CD4-positive, alpha-beta T cell (primary cell): ENCODE results near the gene CPSF4L. TPM values are rescaled to one million over a fixed set of nuclear protein-coding genes. Genes with fewer than 3 reads are reported as not detected.
A peak's percentile ranks its signal among the peaks of the same experiment; 100 is the strongest.

Source experiments
- ATAC-seq: fragments of 200-7000 bp; cut with Tn5 transposase; one replicate; pipeline ENCODE4 v1.10.0; 2022; ENCODE audit warnings: mild to moderate bottlenecking; ENCODE audit not compliant: poor library complexity
- CTCF ChIA-PET: fragments of 350-600 bp; sonication (Branson Sonifier 250); formaldehyde crosslinking; loops from one replicate; lab custom pipeline; 2021; ENCODE audit warnings: antibody characterized with exemption, inconsistent platforms; lab: Charles Lee
- POLR2A ChIA-PET: fragments of 350-600 bp; sonication (Branson Sonifier 250); formaldehyde crosslinking; loops from one replicate; lab custom pipeline; 2021; ENCODE audit warnings: antibody characterized with exemption, inconsistent platforms; lab: Charles Lee
- DNase-seq, 14 experiments: peaks; one replicate each; pipeline ENCODE4 v3.0.0-alpha.2; 2013 to 2020; ENCODE audit warnings: mixed read lengths in 2 of 14
- H3K27ac ChIP-seq, 2 donors: one replicate each; pipeline versions ENCODE4 v1.5.1 to v1.7.0; 2013; ENCODE audit warnings: low read length in 2 of 2, low read depth in 1 of 2, mild to moderate bottlenecking in 1 of 2
- H3K27me3 ChIP-seq, 2 experiments: 1 replicate in 1 of 2; 2 replicates in 1 of 2; pipeline versions ENCODE4 v1.6.1 to v1.7.0; 2013; ENCODE audit warnings: low read length in 2 of 2, control low read depth in 1 of 2, mild to moderate bottlenecking in 1 of 2, moderate library complexity in 1 of 2; ENCODE audit not compliant: insufficient read depth in 2 of 2, control insufficient read depth in 1 of 2
- H3K36me3 ChIP-seq: one replicate; pipeline ENCODE4 v1.6.1; 2013; ENCODE audit warnings: low read length, control low read depth; ENCODE audit not compliant: insufficient read depth
- H3K4me1 ChIP-seq: one replicate; pipeline ENCODE4 v1.6.1; 2013; ENCODE audit warnings: low read length, control low read depth; ENCODE audit not compliant: insufficient read depth
- H3K4me3 ChIP-seq: one replicate; pipeline ENCODE4 v1.5.1; 2013; ENCODE audit warnings: mild to moderate bottlenecking, low read length, moderate library complexity
- H3K9me3 ChIP-seq, 2 experiments: 1 replicate in 1 of 2; 2 replicates in 1 of 2; pipeline versions ENCODE4 v1.6.1 to v1.7.0; 2013; ENCODE audit warnings: low read length in 2 of 2, mild to moderate bottlenecking in 2 of 2, control low read depth in 1 of 2, moderate library complexity in 1 of 2; ENCODE audit not compliant: control insufficient read depth in 1 of 2, insufficient read depth in 1 of 2
- H3K27ac Mint-ChIP-seq: one replicate; pipeline ENCODE4 v1.8.0; 2020; ENCODE audit warnings: mixed read lengths
- H3K27me3 Mint-ChIP-seq: one replicate; pipeline ENCODE4 v1.8.0; 2021; ENCODE audit warnings: mixed read lengths
- H3K36me3 Mint-ChIP-seq: one replicate; pipeline ENCODE4 v1.8.0; 2021; ENCODE audit warnings: low read depth, mixed read lengths
- H3K4me1 Mint-ChIP-seq: one replicate; pipeline ENCODE4 v1.8.0; 2021; ENCODE audit warnings: low read depth, mixed read lengths
- H3K4me3 Mint-ChIP-seq: one replicate; pipeline ENCODE4 v1.8.0; 2020; ENCODE audit warnings: mild to moderate bottlenecking, mixed read lengths
- H3K9me3 Mint-ChIP-seq: one replicate; pipeline ENCODE4 v1.8.0; 2020; ENCODE audit warnings: mixed read lengths
- CTCF ChIP-seq: fragments of 200-600 bp; IDR thresholded peaks from one replicate; pipeline ENCODE4 v1.8.0; 2022; ENCODE audit warnings: antibody characterized with exemption, mild to moderate bottlenecking
- intact Hi-C, 2 experiments: fragments of 100-400 bp; cut with DNase I in 1 of 2; cut with micrococcal nuclease in 1 of 2; formaldehyde crosslinking; loops; one replicate each; pipeline versions ENCODE4 v1.15.1 to v1.9.0; 2023 to 2025; cut with DNase I, micrococcal nuclease
- total RNA-seq, 174 experiments: library from RNA in 2 of 174; stranded (reverse) in 2 of 174; gene quantifications; one replicate each; pipeline ENCODE4 v1.2.3 and lab custom pipeline; 2021 to 2026

Gene CPSF4L
- total RNA-seq, 2 experiments from 2014 or later: not detected

GRCh38 chr17:73308017-73308823, 46.5 kb upstream of the CPSF4L start:
- peaks cover 4% of the 10 kb centered on the region for H3K27me3 Mint-ChIP-seq
- H3K4me3 Mint-ChIP-seq: peak overlapping the region; percentile 48
- no peak overlapping the region for H3K27ac Mint-ChIP-seq
- H3K27ac ChIP-seq: no peak overlapping the region
- ChIA-PET POLR2A (no interaction called here), CTCF (no interaction called here)
- no peak for TF ChIP-seq CTCF
- peaks cover 0 to 2% of the 10 kb centered on the region in 2 experiments for H3K27me3 ChIP-seq
- peaks cover 6% of the 10 kb centered on the region for H3K4me1 Mint-ChIP-seq
- peaks cover 34% of the 10 kb centered on the region for H3K4me1 ChIP-seq
- no peaks in the 10 kb centered on the region for H3K9me3 ChIP-seq
- intact Hi-C loops: no loop called here
- DNase-seq (no peak), ATAC-seq (no peak)
- H3K9me3 Mint-ChIP-seq: no peaks in the 10 kb centered on the region
- H3K4me3 ChIP-seq: no peak overlapping the region
- no peaks in the 10 kb centered on the region for H3K36me3 ChIP-seq
- no peaks in the 10 kb centered on the region for H3K36me3 Mint-ChIP-seq

GRCh38 chr17:73307130-73307529, 45.5 kb upstream of the CPSF4L start:
- ATAC-seq: no peak
- no peak for TF ChIP-seq CTCF
- H3K4me3 Mint-ChIP-seq: no peak overlapping the region

GRCh38 chr17:73305845-73306836, 44.5 kb upstream of the CPSF4L start:
- H3K36me3 Mint-ChIP-seq: no peaks in the 10 kb centered on the region
- H3K27ac Mint-ChIP-seq: no peak overlapping the region
- no peak overlapping the region for H3K4me3 ChIP-seq
- intact Hi-C loops: no loop called here
- CTCF ChIA-PET: no interaction called here
- DNase-seq (no peak), ATAC-seq (no peak)
- no peaks in the 10 kb centered on the region for H3K9me3 ChIP-seq
- H3K27ac ChIP-seq: no peak overlapping the region
- H3K27me3 ChIP-seq: peaks cover 0 to 2% of the 10 kb centered on the region in 2 experiments
- POLR2A ChIA-PET: no interaction called here
- H3K27me3 Mint-ChIP-seq: peaks cover 4% of the 10 kb centered on the region
- H3K4me1 ChIP-seq: peaks cover 20% of the 10 kb centered on the region
- no peak for TF ChIP-seq CTCF
- H3K9me3 Mint-ChIP-seq: no peaks in the 10 kb centered on the region
- H3K4me3 Mint-ChIP-seq: peak overlapping the region; percentile 11
- H3K4me1 Mint-ChIP-seq: peaks cover 5% of the 10 kb centered on the region
- no peaks in the 10 kb centered on the region for H3K36me3 ChIP-seq

More at GRCh38 chr17:73307130-73307529, 45.5 kb upstream of the CPSF4L start:
- POLR2A ChIA-PET: no interaction called here
- CTCF ChIA-PET: no interaction called here
- Histone ChIP-seq H3K27me3 (peaks cover 0 to 2% of the 10 kb centered on the region in 2 experiments), H3K36me3 (no peaks in the 10 kb centered on the region), H3K27ac (no peak overlapping the region), H3K4me3 (no peak overlapping the region), H3K9me3 (no peaks in the 10 kb centered on the region), H3K4me1 (peaks cover 27% of the 10 kb centered on the region)
- Mint-ChIP-seq H3K27ac (no peak overlapping the region), H3K27me3 (peaks cover 4% of the 10 kb centered on the region), H3K36me3 (no peaks in the 10 kb centered on the region), H3K9me3 (no peaks in the 10 kb centered on the region), H3K4me1 (peaks cover 5% of the 10 kb centered on the region)
- intact Hi-C loops: no loop called here
- DNase-seq: no peak
